NCI-H774 (cell line): ENCODE measurements around the gene MRPL24.

ENCODE experiments used
- DNase-seq: peaks from one replicate; lab custom pipeline; 2025; lab: John Stamatoyannopoulos, UW

Gene MRPL24

GRCh38 chr1:156709757-156710489, 31.0 kb downstream of the MRPL24 start:
- no peak for DNase-seq

GRCh38 chr1:156709031-156709430, 31.9 kb downstream of the MRPL24 start:
- DNase-seq = no peak

- no peak for DNase-seq
These were observed 32.6 kb downstream of the MRPL24 start for GRCh38 chr1:156708218-156708661.

GRCh38 chr1:156707417-156708217, 33.3 kb downstream of the MRPL24 start:
- DNase-seq = no peak

GRCh38 chr1:156706657-156707416, 34.1 kb downstream of the MRPL24 start:
- no peak for DNase-seq

GRCh38 chr1:156705918-156706656, 34.8 kb downstream of the MRPL24 start:
- DNase-seq = peak; percentile 16

DNA sequence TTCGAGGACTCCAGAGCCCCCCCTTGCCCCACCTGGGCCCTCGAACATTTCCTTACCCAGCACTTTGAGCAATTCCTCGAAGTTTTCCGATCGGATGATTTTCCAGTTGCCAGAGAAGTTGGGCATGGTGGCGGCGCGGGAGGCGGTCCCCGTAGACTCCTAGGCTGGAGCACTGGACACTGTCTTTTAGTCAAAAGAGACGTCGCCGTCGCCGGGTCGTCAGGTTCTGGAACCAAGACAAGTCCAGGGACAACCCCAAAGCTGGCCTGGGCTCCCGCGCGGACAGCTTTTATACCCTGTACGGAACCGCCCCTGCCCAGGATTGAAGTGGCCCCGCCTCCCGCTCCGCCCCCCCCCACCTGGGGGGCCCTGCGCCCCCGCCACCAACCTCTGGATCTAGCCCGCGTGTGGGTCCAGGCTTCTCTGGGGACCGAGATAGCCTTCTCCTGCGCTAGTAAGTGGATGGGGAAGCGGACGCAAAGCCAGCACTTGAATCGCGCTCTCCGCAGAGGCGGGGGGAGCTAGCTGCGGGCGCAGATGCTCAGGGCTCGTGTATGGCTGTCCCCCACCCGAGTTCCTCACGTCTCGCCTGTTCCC, 35.5 kb downstream of the MRPL24 start, which contains the start of gene CRABP2:
TSS of gene CRABP2 (minus strand) at position 263 of the 597 bp plus-strand sequence. CDS start at position 126, 137 bp downstream.
- DNase-seq = no peak

GRCh38 chr1:156704930-156705320, 36.0 kb downstream of the MRPL24 start:
- DNase-seq = no peak

DNA sequence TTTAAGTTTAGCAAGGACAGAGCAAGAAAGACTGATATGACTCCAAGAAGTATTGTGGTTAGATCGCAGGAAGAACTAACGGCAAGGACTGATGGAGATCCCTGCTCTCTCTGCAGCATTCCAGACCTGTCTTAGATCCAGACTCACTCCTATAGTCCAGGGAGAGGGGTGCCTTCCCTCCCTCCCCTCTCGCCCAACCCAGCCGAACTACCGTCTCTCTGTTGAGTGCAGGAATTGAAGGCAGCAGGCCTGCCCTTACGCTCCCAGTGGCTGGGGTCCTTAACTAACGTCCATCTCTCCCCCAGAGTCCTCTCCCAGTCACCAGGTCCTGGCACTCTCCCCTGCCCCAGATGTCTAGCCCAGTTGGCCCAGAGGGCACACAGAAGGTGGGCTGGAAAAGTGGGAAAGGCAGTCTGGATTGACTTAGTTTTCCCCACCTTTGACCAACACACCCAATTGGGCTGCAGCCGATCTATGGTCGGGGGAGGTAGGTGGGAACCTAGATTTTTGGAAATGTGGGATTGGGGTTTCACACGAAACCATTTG, 36.6 kb downstream of the MRPL24 start:
- no peak for DNase-seq

DNA sequence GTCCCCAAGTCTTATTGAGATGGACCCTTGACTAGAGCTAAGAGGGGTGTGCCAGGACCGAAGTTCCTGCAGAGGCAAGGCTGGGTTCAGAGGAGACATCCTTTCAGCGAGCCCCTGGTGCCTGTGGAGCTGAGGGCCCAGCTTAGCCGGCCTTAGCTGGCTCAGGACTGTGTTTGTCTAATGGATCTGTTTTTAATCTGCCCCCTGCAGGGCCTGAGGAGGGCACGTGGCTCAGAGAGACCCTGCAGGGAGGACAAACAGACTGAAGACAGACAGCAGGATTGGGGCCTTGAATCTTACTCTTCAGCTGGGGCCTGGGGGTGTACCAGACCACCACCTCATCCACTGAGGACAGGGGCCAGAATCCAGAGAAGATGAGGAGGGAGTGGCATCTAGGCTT, 37.1 kb downstream of the MRPL24 start:
- DNase-seq = no peak

DNA sequence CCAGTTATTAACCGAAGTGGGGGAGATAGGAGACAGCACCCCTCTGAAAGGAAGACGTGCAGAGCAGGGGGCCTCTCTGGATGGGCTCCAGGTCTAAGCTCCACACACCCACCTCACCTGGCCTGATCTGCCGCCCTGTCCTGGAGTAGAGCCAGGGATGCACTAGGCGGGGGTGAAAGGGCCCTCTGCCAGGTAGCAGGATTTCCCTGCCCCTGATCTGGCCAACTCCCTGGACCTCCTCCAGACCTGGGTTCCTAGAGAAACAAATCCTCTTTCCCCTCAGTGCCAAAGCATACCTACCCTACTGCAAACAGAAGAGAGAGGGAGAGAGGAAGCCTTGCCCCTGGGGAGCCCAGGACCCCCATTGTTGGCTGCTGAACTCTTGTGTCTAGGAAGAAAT, 37.6 kb downstream of the MRPL24 start:
- no peak for DNase-seq

- DNase-seq = no peak
These were observed 40.0 kb downstream of the MRPL24 start for GRCh38 chr1:156700736-156701531.

- DNase-seq = no peak
These were observed 41.9 kb downstream of the MRPL24 start for GRCh38 chr1:156698995-156699394.

DNA sequence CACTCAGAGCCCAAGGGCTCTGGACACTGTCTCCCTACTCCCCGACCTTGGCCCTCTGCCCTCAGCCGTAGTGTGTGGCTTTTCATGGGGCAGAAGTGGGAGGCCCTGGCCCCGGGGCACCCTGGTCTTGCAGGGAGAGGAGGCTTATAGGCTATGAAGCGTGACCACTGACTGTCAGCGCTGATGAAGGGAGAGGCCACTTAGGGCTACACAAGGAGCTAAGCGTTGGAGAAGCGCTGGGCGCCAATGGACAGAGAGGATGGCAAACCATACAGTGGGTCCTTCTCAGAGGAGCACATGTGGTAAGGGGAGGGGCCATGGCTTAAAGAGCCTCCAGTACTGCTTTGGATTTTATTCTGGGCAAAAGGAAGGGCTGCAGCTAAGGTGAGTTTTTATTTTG, 43.4 kb downstream of the MRPL24 start:
- DNase-seq = no peak

DNA sequence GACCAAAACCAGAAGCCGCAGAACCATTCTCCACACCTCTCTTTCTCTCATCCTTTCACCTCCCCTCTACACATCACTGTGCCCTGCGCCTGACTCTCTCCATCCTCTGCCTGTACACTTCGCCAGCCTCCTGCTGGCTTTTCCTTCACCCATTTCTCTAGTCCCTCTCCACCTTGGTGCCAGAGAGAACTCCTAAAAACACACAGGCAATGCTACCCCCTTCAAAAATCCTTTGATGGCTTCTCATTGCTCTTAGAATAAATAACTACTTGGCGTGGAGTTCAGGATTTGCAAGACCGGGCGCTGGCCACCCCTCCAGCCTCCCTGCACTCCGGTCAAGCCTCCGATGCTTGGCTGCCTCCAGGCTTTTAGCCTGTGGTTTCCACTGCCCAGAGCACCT, 44.1 kb downstream of the MRPL24 start:
- no peak for DNase-seq

DNA sequence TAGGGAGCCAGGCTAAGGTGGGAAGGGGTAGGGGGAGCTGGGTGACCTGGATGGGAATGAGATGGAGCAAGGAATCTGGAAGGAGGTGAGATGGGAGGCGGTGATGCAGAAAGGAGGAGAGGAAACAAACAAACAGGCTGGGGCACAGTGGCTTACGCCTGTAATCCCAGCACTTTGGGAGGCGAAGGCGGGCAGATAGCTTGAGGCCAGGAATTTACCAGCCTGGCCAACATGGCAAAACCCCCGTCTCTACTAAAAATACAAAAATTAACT, 46.3 kb downstream of the MRPL24 start:
- no peak for DNase-seq

DNA sequence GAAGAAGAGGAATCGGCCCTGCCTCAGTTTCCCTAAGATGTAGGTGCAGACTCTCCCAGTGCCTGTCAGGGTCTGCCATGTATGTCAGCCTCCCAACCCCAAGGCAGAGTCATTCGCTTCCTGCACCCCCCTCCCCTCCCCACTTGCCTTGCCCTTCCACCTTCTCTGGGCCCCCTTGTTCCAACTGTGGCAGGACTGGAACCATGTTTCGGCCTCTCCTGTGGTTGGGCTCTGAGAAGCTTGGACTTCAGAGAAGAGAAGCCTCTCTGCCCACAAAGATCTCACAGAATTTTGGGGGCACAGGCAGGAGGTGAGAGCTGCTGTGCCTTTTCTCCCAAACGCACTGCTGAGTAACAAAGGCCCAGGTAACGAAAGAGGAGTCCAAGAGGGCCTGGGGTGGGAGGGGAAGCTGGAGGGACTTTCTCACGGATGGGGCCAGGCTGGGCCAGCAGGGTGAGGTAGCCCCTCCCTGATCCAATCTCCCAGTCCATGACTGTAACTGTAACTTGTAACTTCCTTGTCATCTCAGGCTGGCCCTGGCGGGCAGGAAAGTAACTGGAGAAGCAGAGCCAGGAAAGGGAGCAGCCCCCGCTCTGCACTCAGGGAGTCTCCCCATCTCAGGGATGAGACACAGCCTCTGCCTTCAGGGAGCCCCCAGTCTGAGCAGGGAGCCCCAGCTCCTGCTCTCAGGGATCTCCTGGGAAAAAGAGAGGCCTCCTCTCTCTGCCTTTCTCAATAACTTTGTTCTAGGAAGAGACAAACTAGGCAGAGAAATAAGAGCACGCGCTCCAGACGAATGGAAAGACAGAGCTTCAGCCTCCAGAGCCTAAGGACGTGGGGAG, 46.8 kb downstream of the MRPL24 start:
- DNase-seq = no peak

GRCh38 chr1:156692925-156693847, 47.7 kb downstream of the MRPL24 start:
- DNase-seq = peak; percentile 48
